CD8-positive, alpha-beta memory T cell (primary cell): Measurements from ENCODE around the gene SH3BP5L. TPM values are rescaled to one million over a fixed set of nuclear protein-coding genes. Genes with fewer than 3 reads are reported as not detected.
"Not testable (repeated sequence)": the region's sequence is repeated elsewhere in the genome, so short reads cannot be mapped to it uniquely, and the experiment has no call there.

Experiments
- CTCF ChIA-PET: fragments of 350-600 bp; sonication (Branson Sonifier 250); formaldehyde crosslinking; loops from one replicate; lab custom pipeline; 2021; ENCODE audit warnings: antibody characterized with exemption; lab: Charles Lee
- POLR2A ChIA-PET: fragments of 350-600 bp; sonication (Branson Sonifier 250); formaldehyde crosslinking; loops from one replicate; lab custom pipeline; 2021; ENCODE audit warnings: antibody characterized with exemption; lab: Charles Lee
- DNase-seq, 5 donors: peaks; one replicate each; pipeline versions ENCODE4 v3.0.0 to v3.0.0-alpha.2; 2020 to 2022; ENCODE audit warnings: mixed read lengths in 1 of 5
- H3K27ac ChIP-seq: one replicate; pipeline ENCODE4 v1.7.0; 2013; ENCODE audit warnings: low read depth, mild to moderate bottlenecking, low read length, moderate library complexity
- H3K27me3 ChIP-seq: 2 replicates; pipeline ENCODE4 v1.7.0; 2013; ENCODE audit warnings: low read length, mild to moderate bottlenecking; ENCODE audit not compliant: insufficient read depth, poor library complexity, severe bottlenecking
- H3K36me3 ChIP-seq: 2 replicates; pipeline ENCODE4 v1.7.0; 2013; ENCODE audit warnings: mild to moderate bottlenecking, low read length, moderate library complexity; ENCODE audit not compliant: insufficient read depth
- H3K4me1 ChIP-seq: 2 replicates; pipeline ENCODE4 v1.7.0; 2013; ENCODE audit warnings: mild to moderate bottlenecking, low read length, moderate library complexity; ENCODE audit not compliant: insufficient read depth
- H3K4me3 ChIP-seq: 2 replicates; pipeline ENCODE4 v1.7.0; 2013; ENCODE audit warnings: mild to moderate bottlenecking, low read length
- H3K9me3 ChIP-seq: 2 replicates; pipeline ENCODE4 v1.7.0; 2013; ENCODE audit warnings: mild to moderate bottlenecking, low read length
- H3K27ac Mint-ChIP-seq, 8 donors: one replicate each; pipeline ENCODE4 v1.8.0; 2020 to 2021; ENCODE audit warnings: mixed read lengths in 8 of 8, mild to moderate bottlenecking in 6 of 8, inconsistent platforms in 3 of 8, moderate library complexity in 3 of 8
- H3K27me3 Mint-ChIP-seq, 2 donors: one replicate each; pipeline ENCODE4 v1.8.0; 2020 to 2021; ENCODE audit warnings: mixed read lengths in 2 of 2, mild to moderate bottlenecking in 1 of 2, moderate library complexity in 1 of 2
- H3K36me3 Mint-ChIP-seq, 3 donors: one replicate each; pipeline ENCODE4 v1.8.0; 2020 to 2021; ENCODE audit warnings: mixed read lengths in 3 of 3, inconsistent platforms in 1 of 3, mild to moderate bottlenecking in 1 of 3
- H3K4me1 Mint-ChIP-seq, 3 donors: one replicate each; pipeline ENCODE4 v1.8.0; 2020 to 2021; ENCODE audit warnings: mixed read lengths in 3 of 3, inconsistent platforms in 1 of 3, mild to moderate bottlenecking in 1 of 3
- H3K4me3 Mint-ChIP-seq, 7 donors: one replicate each; pipeline ENCODE4 v1.8.0; 2020 to 2021; ENCODE audit warnings: mixed read lengths in 7 of 7, mild to moderate bottlenecking in 6 of 7, moderate library complexity in 4 of 7, inconsistent platforms in 2 of 7
- H3K9me3 Mint-ChIP-seq, 5 donors: one replicate each; pipeline ENCODE4 v1.8.0; 2020 to 2022; ENCODE audit warnings: mixed read lengths in 5 of 5, mild to moderate bottlenecking in 3 of 5, moderate library complexity in 2 of 5, inconsistent platforms in 1 of 5
- polyA plus RNA-seq: library from polyadenylated mRNA; unstranded; fragments of 300-500 nt; fragmentation: Illumina TruSeq; gene quantifications from one replicate; pipeline ENCODE4 v1.2.3, GENCODE V29; 2021
- total RNA-seq, 2 experiments: library from RNA; stranded (reverse); gene quantifications; one replicate each; pipeline ENCODE4 v1.2.3, GENCODE V29; 2021

SH3BP5L gene
- total and polyA plus RNA-seq, 3 experiments from 2014 or later, result 3.8 to 21.8 (median 20.1) TPM

DNA sequence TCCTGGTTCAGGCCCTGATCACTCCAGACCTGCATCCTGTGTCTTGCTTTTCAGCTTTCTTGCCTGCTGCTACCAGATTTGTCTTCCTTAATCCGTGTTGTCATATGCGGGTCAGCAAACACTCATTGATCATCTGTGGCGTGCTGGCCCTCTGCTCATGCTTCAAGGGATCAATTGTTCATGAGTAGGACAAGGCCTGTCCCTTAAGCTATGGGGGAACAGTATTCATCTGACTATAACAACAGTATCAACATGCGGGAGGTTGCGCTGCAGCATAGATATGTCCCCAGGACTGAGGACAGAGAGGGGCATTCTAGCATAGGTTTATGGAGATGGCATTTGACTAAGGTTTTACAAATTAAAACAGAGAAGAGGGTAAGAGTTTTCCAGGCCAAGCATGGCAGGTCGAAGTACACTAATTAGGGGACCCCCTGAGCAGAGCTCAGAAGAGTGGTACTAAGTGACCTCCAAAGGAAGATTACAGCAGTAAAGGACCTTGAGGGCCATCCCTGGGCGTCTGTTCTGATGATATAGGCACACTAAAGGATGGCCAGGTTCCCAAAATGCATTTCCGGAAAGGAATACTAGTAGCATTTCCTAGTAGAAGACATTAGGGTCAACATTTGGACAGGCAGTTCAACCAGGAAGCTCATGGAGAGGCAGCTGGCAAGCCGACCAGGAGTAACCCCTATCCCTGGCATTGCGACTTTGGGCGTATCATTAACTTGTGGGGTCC, 11.5 kb upstream of the SH3BP5L start:
- Mint-ChIP-seq H3K4me1 (peaks cover 21 to 33% (median 32%) of the 10 kb centered on the region in 3 donors), H3K9me3 (no peaks in the 10 kb centered on the region), H3K36me3 (peaks cover 0 to 7% (median 0%) of the 10 kb centered on the region in 3 donors), H3K27me3 (peaks cover 0 to 4% of the 10 kb centered on the region in 2 donors), H3K4me3 (no peak overlapping the region), H3K27ac (no peak overlapping the region)
- CTCF ChIA-PET, result interaction anchor here (1.0 to 4.0 kb wide), 5 partner anchors 10 to 37 kb away, joined by 3 to 49 read pairs (median 3); partner anchors contain the start of genes SH3BP5L and ZNF692
- DNase-seq, result peak in 1 of 5 donors; percentile 39
- Histone ChIP-seq H3K4me1 (peaks cover 28% of the 10 kb centered on the region), H3K27me3 (no peaks in the 10 kb centered on the region), H3K36me3 (no peaks in the 10 kb centered on the region), H3K27ac (peak overlapping the region; percentile 97), H3K4me3 (peak overlapping the region; percentile 74), H3K9me3 (no peaks in the 10 kb centered on the region)
- POLR2A ChIA-PET, result interaction anchor here (0.7 to 5.1 kb wide), 7 partner anchors 10 to 70 kb away, joined by 4 to 57 read pairs (median 14); partner anchors contain the start of genes SH3BP5L and ZNF692

GRCh38 chr1:248834343-248834940, 8.7 kb upstream of the SH3BP5L start:
- ChIA-PET CTCF (interaction anchor here (1.4 kb wide), 1 partner anchor 24 kb away, joined by 3 read pairs; no protein-coding TSS in a partner anchor), POLR2A (no interaction called here)

GRCh38 chr1:248831842-248832241, 6.1 kb upstream of the SH3BP5L start:
- Mint-ChIP-seq H3K4me3 (no peak overlapping the region), H3K36me3 (no peaks in the 10 kb centered on the region), H3K9me3 (no peaks in the 10 kb centered on the region), H3K27ac (no peak overlapping the region), H3K4me1 (peaks cover 3 to 7% (median 7%) of the 10 kb centered on the region in 3 donors), H3K27me3 (peaks cover 0 to 4% of the 10 kb centered on the region in 2 donors)
- ChIA-PET POLR2A (no interaction called here), CTCF (interaction anchor here (1.1 kb wide), 1 partner anchor 42 kb away, joined by 3 read pairs; no protein-coding TSS in a partner anchor)
- Histone ChIP-seq H3K27ac (no peak overlapping the region), H3K36me3 (no peaks in the 10 kb centered on the region), H3K4me1 (peaks cover 7% of the 10 kb centered on the region), H3K27me3 (no peaks in the 10 kb centered on the region), H3K9me3 (no peaks in the 10 kb centered on the region), H3K4me3 (no peak overlapping the region)
- no peak for DNase-seq

More at GRCh38 chr1:248834343-248834940, 8.7 kb upstream of the SH3BP5L start:
- Histone ChIP-seq H3K4me3 (no peak overlapping the region), H3K4me1 (peaks cover 10% of the 10 kb centered on the region), H3K27ac (no peak overlapping the region), H3K27me3 (no peaks in the 10 kb centered on the region), H3K36me3 (no peaks in the 10 kb centered on the region), H3K9me3 (no peaks in the 10 kb centered on the region)
- H3K9me3 Mint-ChIP-seq, result no peaks in the 10 kb centered on the region
- peaks cover 7% of the 10 kb centered on the region in 3 donors for H3K4me1 Mint-ChIP-seq
- no peak overlapping the region for H3K27ac Mint-ChIP-seq
- peaks cover 0 to 4% of the 10 kb centered on the region in 2 donors for H3K27me3 Mint-ChIP-seq
- peak in 1 of 5 donors; percentile 27 for DNase-seq
- peaks cover 0 to 4% (median 0%) of the 10 kb centered on the region in 3 donors for H3K36me3 Mint-ChIP-seq
- no peak overlapping the region for H3K4me3 Mint-ChIP-seq

- H3K9me3 Mint-ChIP-seq, H3K36me3 Mint-ChIP-seq, H3K36me3 ChIP-seq, H3K27ac Mint-ChIP-seq, H3K4me3 ChIP-seq, DNase-seq, H3K9me3 ChIP-seq, H3K27me3 ChIP-seq, H3K4me1 ChIP-seq, H3K4me3 Mint-ChIP-seq, H3K27ac ChIP-seq, CTCF ChIA-PET, H3K27me3 Mint-ChIP-seq: not testable (repeated sequence)
- H3K4me1 Mint-ChIP-seq, result peaks cover 10 to 16% (median 16%) of the 10 kb centered on the region in 3 donors
- POLR2A ChIA-PET, result interaction anchor here (1.0 kb wide), 1 partner anchor 75 kb away, joined by 3 read pairs; no protein-coding TSS in a partner anchor
Observed at GRCh38 chr1:248830718-248831017, 5.0 kb upstream of the SH3BP5L start.

- Histone ChIP-seq H3K36me3 (peaks cover 5% of the 10 kb centered on the region), H3K9me3 (no peaks in the 10 kb centered on the region), H3K4me3 (no peak overlapping the region), H3K27ac (peak overlapping the region; percentile 20), H3K27me3 (no peaks in the 10 kb centered on the region), H3K4me1 (peaks cover 25% of the 10 kb centered on the region)
- H3K4me3 Mint-ChIP-seq, result peak overlapping the region in 2 of 7 donors; percentile 32 to 52
- no peak for DNase-seq
- H3K4me1 Mint-ChIP-seq, result peaks cover 24 to 34% (median 34%) of the 10 kb centered on the region in 3 donors
- ChIA-PET POLR2A (interaction anchor here (4.5 kb wide), 1 partner anchor 9 kb away, joined by 31 read pairs; the partner anchor contains the start of gene ZNF672), CTCF (interaction anchor here (0.9 to 5.1 kb wide), 4 partner anchors 9 to 93 kb away, joined by 3 to 49 read pairs (median 13); partner anchors contain the start of genes ZNF672 and ZNF692)
- no peaks in the 10 kb centered on the region for H3K9me3 Mint-ChIP-seq
- peak overlapping the region in 5 of 8 donors; percentile 29 to 78 (median 64) for H3K27ac Mint-ChIP-seq
- peaks cover 0 to 22% (median 1%) of the 10 kb centered on the region in 3 donors for H3K36me3 Mint-ChIP-seq
- peaks cover 3 to 4% of the 10 kb centered on the region in 2 donors for H3K27me3 Mint-ChIP-seq
Observed at GRCh38 chr1:248828845-248829244, 3.1 kb upstream of the SH3BP5L start.

- peak overlapping the region; percentile 97 for H3K27ac ChIP-seq
- Mint-ChIP-seq H3K27ac (peak overlapping the region; percentile 92 to 100 (median 99)), H3K27me3 (peaks cover 0 to 3% of the 10 kb centered on the region in 2 donors), H3K4me3 (peak overlapping the region; percentile 89 to 99 (median 97)), H3K4me1 (peaks cover 54 to 67% (median 66%) of the 10 kb centered on the region in 3 donors), H3K9me3 (no peaks in the 10 kb centered on the region), H3K36me3 (peaks cover 0 to 52% (median 6%) of the 10 kb centered on the region in 3 donors)
- H3K9me3 ChIP-seq, result no peaks in the 10 kb centered on the region
- no peaks in the 10 kb centered on the region for H3K27me3 ChIP-seq
- peaks cover 56% of the 10 kb centered on the region for H3K4me1 ChIP-seq
- H3K4me3 ChIP-seq, result peak overlapping the region; percentile 98
- peaks cover 9% of the 10 kb centered on the region for H3K36me3 ChIP-seq
- ChIA-PET POLR2A (interaction anchor here (0.9 to 4.5 kb wide), 4 partner anchors 12 to 49 kb away, joined by 3 to 31 read pairs (median 10); partner anchors contain the start of genes ZNF672 and ZNF692), CTCF (interaction anchor here (0.8 to 5.1 kb wide), 13 partner anchors 12 to 101 kb away, joined by 3 to 49 read pairs (median 4); partner anchors contain the start of genes ZNF672 and ZNF692)
- no peak for DNase-seq
Observed at GRCh38 chr1:248825573-248825908, 174 bp downstream of the SH3BP5L start.

DNA sequence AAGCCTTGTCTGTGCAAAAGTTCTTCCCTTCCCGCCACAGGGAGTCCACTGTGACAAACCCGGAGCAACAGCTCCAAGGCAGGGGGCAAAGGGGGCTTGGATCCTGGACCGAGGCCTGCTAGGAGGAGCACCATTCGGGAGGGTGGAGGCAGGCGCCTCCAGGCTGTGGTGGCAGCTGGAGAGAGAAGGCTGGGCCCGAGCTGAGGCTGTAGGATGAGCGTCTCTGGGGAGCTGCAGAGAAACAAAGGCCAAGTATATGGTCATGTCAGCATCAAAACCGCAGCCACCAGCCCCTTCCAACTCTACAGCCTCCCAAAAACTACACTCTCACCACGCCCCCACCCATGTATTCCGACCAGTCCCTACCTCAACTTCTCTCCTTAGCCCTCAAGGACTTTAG, 579 bp downstream of the SH3BP5L start:
- DNase-seq, result peak in 1 of 5 donors; percentile 44
- Mint-ChIP-seq H3K4me3 (peak overlapping the region; percentile 89 to 99 (median 97)), H3K27ac (peak overlapping the region; percentile 92 to 100 (median 99)), H3K36me3 (peaks cover 0 to 56% (median 8%) of the 10 kb centered on the region in 3 donors), H3K9me3 (no peaks in the 10 kb centered on the region), H3K4me1 (peaks cover 58 to 71% (median 70%) of the 10 kb centered on the region in 3 donors), H3K27me3 (peaks cover 0 to 3% of the 10 kb centered on the region in 2 donors)
- Histone ChIP-seq H3K4me1 (peaks cover 58% of the 10 kb centered on the region), H3K4me3 (peak overlapping the region; percentile 98), H3K36me3 (peaks cover 9% of the 10 kb centered on the region), H3K9me3 (no peaks in the 10 kb centered on the region), H3K27me3 (no peaks in the 10 kb centered on the region), H3K27ac (peak overlapping the region; percentile 97)
- POLR2A ChIA-PET, result interaction anchor here (1.1 to 4.5 kb wide), 3 partner anchors 13 to 48 kb away, joined by 7 to 31 read pairs (median 13); partner anchors contain the start of genes ZNF672 and ZNF692
- CTCF ChIA-PET, result interaction anchor here (1.6 to 5.1 kb wide), 5 partner anchors 13 to 48 kb away, joined by 4 to 49 read pairs (median 6); partner anchors contain the start of genes ZNF672 and ZNF692
